SKM-1 (cell line): ENCODE data around the gene SETD5.
"Not testable (repeated sequence)": the region's sequence is repeated elsewhere in the genome, so short reads cannot be mapped to it uniquely, and the experiment has no call there.

ENCODE experiments used
- DNase-seq: peaks from one replicate; lab custom pipeline; 2025; ENCODE audit not compliant: unreplicated experiment; lab: John Stamatoyannopoulos, UW

The SETD5 gene

GRCh38 chr3:9455596-9456131 lies 58.2 kb downstream of the SETD5 start:
- DNase-seq, result no peak

- no peak for DNase-seq
Measured at GRCh38 chr3:9467451-9467850, 70.0 kb downstream of the SETD5 start.

GRCh38 chr3:9468460-9468859 lies 71.0 kb downstream of the SETD5 start:
- DNase-seq, result no peak

GRCh38 chr3:9469986-9470385 lies 72.6 kb downstream of the SETD5 start:
- DNase-seq, result no peak

GRCh38 chr3:9473496-9474065 lies 76.2 kb downstream of the SETD5 start:
- DNase-seq, result no peak

GRCh38 chr3:9474482-9474881 lies 77.1 kb downstream of the SETD5 start:
- no peak for DNase-seq

- no peak for DNase-seq
Measured at GRCh38 chr3:9476935-9477334, 79.5 kb downstream of the SETD5 start.

- no peak for DNase-seq
Measured at GRCh38 chr3:9480265-9480664, 82.8 kb downstream of the SETD5 start.

GRCh38 chr3:9485248-9485647 lies 87.8 kb downstream of the SETD5 start:
- no peak for DNase-seq

GRCh38 chr3:9491506-9491905 lies 94.1 kb downstream of the SETD5 start:
- DNase-seq, result no peak

GRCh38 chr3:9494036-9494435 lies 96.6 kb downstream of the SETD5 start:
- DNase-seq, result not testable (repeated sequence)

GRCh38 chr3:9496893-9497292 lies 99.5 kb downstream of the SETD5 start:
- no peak for DNase-seq

- DNase-seq, result no peak
Measured at GRCh38 chr3:9497821-9498565, 100.6 kb downstream of the SETD5 start.

- no peak for DNase-seq
Measured at GRCh38 chr3:9498781-9499180, 101.4 kb downstream of the SETD5 start.

GRCh38 chr3:9499455-9500107 lies 102.2 kb downstream of the SETD5 start:
- no peak for DNase-seq

- DNase-seq, result no peak
Measured at GRCh38 chr3:9500108-9501050, 103.0 kb downstream of the SETD5 start.

GRCh38 chr3:9501226-9501625 lies 103.8 kb downstream of the SETD5 start:
- DNase-seq, result no peak

GRCh38 chr3:9503283-9503682 lies 105.9 kb downstream of the SETD5 start:
- peak; percentile 33 for DNase-seq

- no peak for DNase-seq
Measured at GRCh38 chr3:9507586-9508578, 110.5 kb downstream of the SETD5 start.

GRCh38 chr3:9508781-9509180 lies 111.4 kb downstream of the SETD5 start:
- no peak for DNase-seq
